DND-41 (cell line): Measurements from ENCODE around the gene TMIE.

Experiments used
- ATAC-seq: fragments of 200-7000 bp; cut with Tn5 transposase; 3 replicates; pipeline ENCODE4 v1.9.1; 2021; ENCODE audit warnings: low read depth; ENCODE audit not compliant: insufficient read depth
- DNase-seq: peaks from one replicate; pipeline ENCODE4 v3.0.0-alpha.2; 2020
- H2AFZ ChIP-seq: 2 replicates; pipeline ENCODE4 v1.6.0; 2012; ENCODE audit warnings: low read depth, low read length
- H3K27ac ChIP-seq: 2 replicates; pipeline ENCODE4 v1.5.1; 2012; ENCODE audit warnings: low read length, inconsistent platforms
- H3K27me3 ChIP-seq: fragments of 200-600 bp; sonication (generic); 2 replicates; pipeline ENCODE4 v1.6.0; 2012; ENCODE audit warnings: low read length, mild to moderate bottlenecking, inconsistent platforms; ENCODE audit not compliant: insufficient read depth, poor library complexity
- H3K36me3 ChIP-seq: 2 replicates; pipeline ENCODE4 v1.5.1; 2012; ENCODE audit warnings: low read length, inconsistent platforms; ENCODE audit not compliant: insufficient read depth
- H3K4me1 ChIP-seq: 2 replicates; pipeline ENCODE4 v1.5.1; 2012; ENCODE audit warnings: mild to moderate bottlenecking, low read length; ENCODE audit not compliant: insufficient read depth
- H3K4me2 ChIP-seq: 2 replicates; pipeline ENCODE4 v1.6.0; 2012; ENCODE audit warnings: mild to moderate bottlenecking, moderate library complexity, low read length, inconsistent platforms; ENCODE audit not compliant: insufficient read depth
- H3K4me3 ChIP-seq, 2 experiments: fragments of 200-600 bp in 1 of 2; shearing (Covaris generic) in 1 of 2; 2 replicates each; pipeline ENCODE4 v1.5.1; 2012 to 2016; ENCODE audit warnings: inconsistent platforms in 2 of 2, low read length in 2 of 2, mild to moderate bottlenecking in 2 of 2, low read depth in 1 of 2, moderate library complexity in 1 of 2
- H3K79me2 ChIP-seq: 2 replicates; pipeline ENCODE4 v1.6.0; 2012; ENCODE audit warnings: low read length, inconsistent platforms; ENCODE audit not compliant: insufficient read depth
- H3K9ac ChIP-seq: 2 replicates; pipeline ENCODE4 v1.6.0; 2012; ENCODE audit warnings: low read depth, mild to moderate bottlenecking, inconsistent platforms, low read length, moderate library complexity
- H3K9me3 ChIP-seq: 2 replicates; pipeline ENCODE4 v1.5.1; 2012; ENCODE audit warnings: low read length, moderate library complexity, mild to moderate bottlenecking, inconsistent platforms; ENCODE audit not compliant: insufficient read depth, severe bottlenecking
- H4K20me1 ChIP-seq: 2 replicates; pipeline ENCODE4 v1.6.0; 2012; ENCODE audit warnings: low read length; ENCODE audit not compliant: insufficient read depth
- EZH2 ChIP-seq: IDR thresholded peaks from 3 replicates; pipeline ENCODE4 v1.6.1; 2012; ENCODE audit warnings: borderline replicate concordance, low read depth, mild to moderate bottlenecking, moderate library complexity, low read length, inconsistent platforms; ENCODE audit not compliant: severe bottlenecking
- TF ChIP-seq, protein P1 (sequence below): IDR thresholded peaks from 2 replicates; pipeline ENCODE4 v1.5.1; 2012; ENCODE audit warnings: borderline replicate concordance, low read length, moderate library complexity, mild to moderate bottlenecking; ENCODE audit not compliant: poor library complexity, severe bottlenecking; ENCODE audit errors: extremely low read depth

Gene TMIE

DNA sequence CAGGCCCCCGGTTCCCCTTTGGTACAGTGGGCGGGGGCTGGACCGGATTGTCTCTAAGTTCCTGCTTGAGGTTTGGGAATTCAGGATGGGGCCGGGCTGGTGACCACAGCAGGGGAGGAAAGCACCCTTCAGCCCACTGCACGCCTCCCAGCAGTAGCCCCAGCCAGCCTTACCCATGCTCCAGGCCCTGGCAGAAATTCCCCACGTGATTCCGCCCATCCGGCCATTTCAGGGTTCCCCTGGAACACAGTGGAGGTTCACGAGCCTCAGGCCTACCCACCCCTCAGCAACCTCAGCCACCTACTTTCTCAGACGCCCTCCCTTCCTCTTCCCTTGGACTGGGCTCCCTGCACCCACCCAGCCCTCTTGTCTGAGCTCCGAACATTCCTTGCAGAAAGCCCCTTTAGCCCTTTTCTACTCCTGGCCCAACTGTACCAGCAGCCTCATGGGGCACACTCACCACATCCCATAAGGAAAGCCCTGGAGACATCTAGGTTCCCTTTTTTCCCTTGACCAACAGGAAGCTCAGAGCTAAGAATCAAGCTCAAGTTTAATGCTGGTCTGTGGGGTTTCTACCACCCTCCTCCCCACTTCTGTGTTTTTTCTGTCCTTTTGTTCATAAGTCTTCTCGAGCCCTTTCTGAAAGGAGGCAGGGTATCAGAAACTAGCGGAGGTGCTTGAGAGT, 19.2 kb upstream of the TMIE start:
- TF ChIP-seq EZH2 = no peak
- TF ChIP-seq, protein P1, sequence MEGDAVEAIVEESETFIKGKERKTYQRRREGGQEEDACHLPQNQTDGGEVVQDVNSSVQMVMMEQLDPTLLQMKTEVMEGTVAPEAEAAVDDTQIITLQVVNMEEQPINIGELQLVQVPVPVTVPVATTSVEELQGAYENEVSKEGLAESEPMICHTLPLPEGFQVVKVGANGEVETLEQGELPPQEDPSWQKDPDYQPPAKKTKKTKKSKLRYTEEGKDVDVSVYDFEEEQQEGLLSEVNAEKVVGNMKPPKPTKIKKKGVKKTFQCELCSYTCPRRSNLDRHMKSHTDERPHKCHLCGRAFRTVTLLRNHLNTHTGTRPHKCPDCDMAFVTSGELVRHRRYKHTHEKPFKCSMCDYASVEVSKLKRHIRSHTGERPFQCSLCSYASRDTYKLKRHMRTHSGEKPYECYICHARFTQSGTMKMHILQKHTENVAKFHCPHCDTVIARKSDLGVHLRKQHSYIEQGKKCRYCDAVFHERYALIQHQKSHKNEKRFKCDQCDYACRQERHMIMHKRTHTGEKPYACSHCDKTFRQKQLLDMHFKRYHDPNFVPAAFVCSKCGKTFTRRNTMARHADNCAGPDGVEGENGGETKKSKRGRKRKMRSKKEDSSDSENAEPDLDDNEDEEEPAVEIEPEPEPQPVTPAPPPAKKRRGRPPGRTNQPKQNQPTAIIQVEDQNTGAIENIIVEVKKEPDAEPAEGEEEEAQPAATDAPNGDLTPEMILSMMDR = no peak
- no peak overlapping the region for H3K9ac ChIP-seq
- no peak for DNase-seq
- H3K4me1 ChIP-seq = no peaks in the 10 kb centered on the region
- H3K79me2 ChIP-seq = no peaks in the 10 kb centered on the region
- no peaks in the 10 kb centered on the region for H3K9me3 ChIP-seq
- no peak overlapping the region for H3K4me3 ChIP-seq
- no peak overlapping the region for H3K4me2 ChIP-seq
- no peaks in the 10 kb centered on the region for H4K20me1 ChIP-seq
- H3K27me3 ChIP-seq = no peaks in the 10 kb centered on the region
- H3K27ac ChIP-seq = no peak overlapping the region
- H3K36me3 ChIP-seq = no peaks in the 10 kb centered on the region
- no peak for ATAC-seq
- H2AFZ ChIP-seq = no peak overlapping the region

DNA sequence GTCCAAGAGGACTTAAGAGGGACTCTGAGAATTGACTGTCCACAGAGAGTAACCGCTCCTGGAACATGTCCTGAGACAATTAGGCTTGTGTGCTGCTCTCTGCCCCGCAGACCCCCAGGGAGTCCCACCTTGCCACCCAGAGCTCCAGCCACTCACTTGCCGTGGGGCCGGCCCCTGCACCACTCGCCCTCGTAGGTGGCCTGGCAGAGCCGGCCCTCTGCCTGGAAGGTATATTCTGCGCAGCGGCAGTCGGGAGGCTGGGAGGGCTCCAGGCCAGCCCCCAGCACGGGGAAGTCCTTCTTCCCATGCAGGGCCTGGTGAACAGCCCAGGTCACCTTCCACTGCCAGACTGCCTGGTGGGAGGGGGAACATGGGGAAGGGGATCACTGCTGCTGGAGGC, 18.2 kb upstream of the TMIE start:
- no peaks in the 10 kb centered on the region for H3K9me3 ChIP-seq
- H3K4me2 ChIP-seq = no peak overlapping the region
- no peaks in the 10 kb centered on the region for H3K79me2 ChIP-seq
- H2AFZ ChIP-seq = no peak overlapping the region
- H4K20me1 ChIP-seq = no peaks in the 10 kb centered on the region
- H3K4me3 ChIP-seq = no peak overlapping the region
- H3K27me3 ChIP-seq = no peaks in the 10 kb centered on the region
- TF ChIP-seq EZH2 = no peak
- TF ChIP-seq, protein P1 = no peak
- no peaks in the 10 kb centered on the region for H3K4me1 ChIP-seq
- H3K36me3 ChIP-seq = no peaks in the 10 kb centered on the region
- ATAC-seq (no peak), DNase-seq (no peak)
- H3K27ac ChIP-seq = no peak overlapping the region
- no peak overlapping the region for H3K9ac ChIP-seq

DNA sequence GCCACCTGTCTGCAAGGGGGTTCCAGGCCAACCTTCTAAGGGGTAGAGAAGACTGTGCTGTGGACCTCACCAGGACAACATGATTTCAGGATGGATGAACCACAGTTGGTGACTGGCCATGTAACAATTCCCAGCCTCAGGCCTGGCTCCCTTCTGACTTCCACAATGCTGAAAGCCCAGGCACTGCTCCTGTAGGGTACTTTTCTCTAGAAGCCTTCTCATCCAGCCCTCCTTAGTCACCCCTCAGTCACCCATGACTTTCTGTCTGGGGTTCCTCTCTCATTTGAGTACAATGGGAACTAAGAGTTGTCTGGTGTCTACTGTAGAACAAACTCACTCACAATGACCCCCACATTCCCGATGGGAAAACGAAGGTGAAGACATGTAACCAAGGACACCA, 16.3 kb upstream of the TMIE start:
- TF ChIP-seq EZH2 = no peak
- TF ChIP-seq, protein P1 = no peak
- Histone ChIP-seq H3K27me3 (no peaks in the 10 kb centered on the region), H3K27ac (no peak overlapping the region), H3K79me2 (no peaks in the 10 kb centered on the region), H3K4me3 (no peak overlapping the region), H3K36me3 (no peaks in the 10 kb centered on the region), H4K20me1 (no peaks in the 10 kb centered on the region), H3K9ac (no peak overlapping the region), H2AFZ (no peak overlapping the region), H3K9me3 (no peaks in the 10 kb centered on the region), H3K4me1 (no peaks in the 10 kb centered on the region), H3K4me2 (no peak overlapping the region)
- ATAC-seq (no peak), DNase-seq (no peak)

DNA sequence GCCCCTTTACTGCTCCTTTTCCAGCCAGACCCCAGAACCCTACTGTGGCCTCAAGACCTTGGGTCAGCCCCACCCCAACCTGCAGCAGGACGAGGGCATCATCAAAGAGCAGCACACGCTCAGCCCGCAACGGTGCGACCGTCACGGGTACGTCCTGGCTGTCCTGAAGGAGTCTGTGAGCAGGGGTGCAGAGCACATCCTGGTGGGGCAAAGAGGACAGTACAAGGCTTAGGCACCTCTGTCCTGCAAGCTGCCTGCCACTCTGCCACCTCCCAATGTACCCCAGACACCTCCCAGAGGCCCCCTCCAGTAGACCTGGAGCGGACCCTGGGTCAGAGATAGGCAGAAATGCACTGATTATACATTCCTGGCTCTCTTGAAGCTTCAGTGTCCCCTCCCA, 15.7 kb upstream of the TMIE start:
- TF ChIP-seq EZH2 = no peak
- TF ChIP-seq, protein P1 = peak; percentile 8
- H3K9me3 ChIP-seq = no peaks in the 10 kb centered on the region
- no peak overlapping the region for H3K9ac ChIP-seq
- no peaks in the 10 kb centered on the region for H4K20me1 ChIP-seq
- no peak overlapping the region for H3K4me3 ChIP-seq
- H3K27ac ChIP-seq = no peak overlapping the region
- no peaks in the 10 kb centered on the region for H3K79me2 ChIP-seq
- no peak overlapping the region for H3K4me2 ChIP-seq
- no peak overlapping the region for H2AFZ ChIP-seq
- H3K36me3 ChIP-seq = no peaks in the 10 kb centered on the region
- H3K4me1 ChIP-seq = no peaks in the 10 kb centered on the region
- ATAC-seq (no peak), DNase-seq (no peak)
- H3K27me3 ChIP-seq = no peaks in the 10 kb centered on the region
